GM23248 (cell line): Measurements from ENCODE around the gene USP30. TPM values are rescaled to one million over a fixed set of nuclear protein-coding genes. Genes with fewer than 3 reads are reported as not detected.
A peak's percentile ranks its signal among the peaks of the same experiment; 100 is the strongest.

ENCODE experiments used
- DNase-seq: peaks from one replicate; pipeline ENCODE4 v3.0.0-alpha.2; 2015
- H2AFZ ChIP-seq: fragments of 200-600 bp; sonication (generic); 2 replicates; pipeline ENCODE4 v1.6.1; 2016; ENCODE audit warnings: antibody characterized with exemption
- H3F3A ChIP-seq: fragments of 200-600 bp; sonication (generic); 2 replicates; pipeline ENCODE4 v1.6.1; 2016; ENCODE audit warnings: mild to moderate bottlenecking, antibody characterized with exemption, mixed run types; ENCODE audit not compliant: insufficient read depth
- H3K27ac ChIP-seq: fragments of 200-600 bp; sonication (generic); 2 replicates; pipeline ENCODE4 v1.5.1; 2016; ENCODE audit warnings: mild to moderate bottlenecking
- H3K27me3 ChIP-seq: fragments of 200-600 bp; sonication (generic); replicated peaks from 2 replicates; pipeline ENCODE4 v1.6.1; 2016; ENCODE audit warnings: mild to moderate bottlenecking; ENCODE audit not compliant: insufficient read depth
- H3K36me3 ChIP-seq: fragments of 200-600 bp; sonication (generic); 2 replicates; pipeline ENCODE4 v1.6.1; 2016; ENCODE audit warnings: low read depth, mild to moderate bottlenecking
- H3K4me1 ChIP-seq: fragments of 200-600 bp; sonication (generic); 2 replicates; pipeline ENCODE4 v1.6.1; 2016; ENCODE audit warnings: mild to moderate bottlenecking; ENCODE audit not compliant: insufficient read depth
- H3K4me2 ChIP-seq: fragments of 200-600 bp; sonication (generic); one replicate; pipeline ENCODE4 v1.6.1; 2016; ENCODE audit warnings: mild to moderate bottlenecking; ENCODE audit not compliant: unreplicated experiment
- H3K4me3 ChIP-seq: fragments of 200-600 bp; sonication (generic); 2 replicates; pipeline ENCODE4 v1.5.1; 2016; ENCODE audit warnings: mild to moderate bottlenecking
- H3K79me2 ChIP-seq: fragments of 200-600 bp; sonication (generic); 2 replicates; pipeline ENCODE4 v1.6.1; 2016; ENCODE audit warnings: mild to moderate bottlenecking; ENCODE audit not compliant: insufficient read depth
- H3K9ac ChIP-seq: fragments of 200-600 bp; sonication (generic); 2 replicates; pipeline ENCODE4 v1.6.1; 2016; ENCODE audit warnings: mild to moderate bottlenecking
- H3K9me2 ChIP-seq: fragments of 200-600 bp; sonication (generic); 2 replicates; pipeline ENCODE4 v1.6.1; 2016; ENCODE audit warnings: mixed run types, mild to moderate bottlenecking, moderate library complexity; ENCODE audit not compliant: insufficient read depth
- H3K9me3 ChIP-seq: fragments of 200-600 bp; sonication (generic); one replicate; pipeline ENCODE4 v1.6.1; 2017; ENCODE audit warnings: low read depth
- H4K20me1 ChIP-seq: fragments of 200-600 bp; sonication (generic); 2 replicates; pipeline ENCODE4 v1.6.0; 2016; ENCODE audit not compliant: insufficient read depth
- EZH2 ChIP-seq: fragments of 200-600 bp; sonication (generic); IDR thresholded peaks from 2 replicates; pipeline ENCODE4 v1.6.1; 2018; ENCODE audit warnings: antibody characterized with exemption, mild to moderate bottlenecking; ENCODE audit not compliant: insufficient read depth, poor library complexity, severe bottlenecking
- EZH2phosphoT487 ChIP-seq: fragments of 200-600 bp; sonication (generic); IDR thresholded peaks from 2 replicates; pipeline ENCODE4 v1.6.1; 2018; ENCODE audit warnings: antibody characterized with exemption, moderate library complexity, mild to moderate bottlenecking, low read depth; ENCODE audit not compliant: insufficient read depth
- WGBS, 2 experiments: methylation state at CpG; one replicate each; pipeline ENCODE4 v1.1.6; 2015 to 2017; ENCODE audit warnings: low lambda C conversion rate in 2 of 2, low coverage in 1 of 2; ENCODE audit errors: missing lambda C conversion rate in 2 of 2; 5-methylcytosine and 5-hydroxymethylcytosine counted together
- in situ Hi-C: fragments of 300-500 bp; cut with MboI; formaldehyde crosslinking; loops from 2 replicates; pipeline ENCODE4 v1.15.0; 2020
- polyA plus RNA-seq: library from polyadenylated mRNA; unstranded; fragments of >200 nt; fragmentation: Nextera tagmentation; extraction: Ambion mirVana; gene quantifications from 2 replicates; pipeline ENCODE4 v1.2.1, GENCODE V29; 2016
- total RNA-seq: library from RNA; depleted of rRNA; stranded (reverse); fragments of >200 nt; shearing (Covaris generic); gene quantifications from 2 replicates; pipeline ENCODE4 v1.2.3, GENCODE V29; 2014

The USP30 gene
- total and polyA plus RNA-seq, 2 experiments from 2014 or later = 6.5 to 7.5 TPM

DNA sequence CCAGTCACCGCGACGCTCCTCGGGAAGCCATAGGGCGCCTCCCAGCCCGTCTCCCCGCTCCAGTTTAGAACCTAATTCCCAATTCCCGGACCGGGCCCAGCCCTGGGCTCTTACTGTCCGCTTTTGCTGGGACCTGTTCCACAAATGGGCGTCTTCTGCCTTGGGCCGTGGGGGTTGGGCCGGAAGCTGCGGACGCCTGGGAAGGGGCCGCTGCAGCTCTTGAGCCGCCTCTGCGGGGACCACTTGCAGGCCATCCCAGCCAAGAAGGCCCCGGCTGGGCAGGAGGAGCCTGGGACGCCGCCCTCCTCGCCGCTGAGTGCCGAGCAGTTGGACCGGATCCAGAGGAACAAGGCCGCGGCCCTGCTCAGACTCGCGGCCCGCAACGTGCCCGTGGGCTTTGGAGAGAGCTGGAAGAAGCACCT lies 45.8 kb downstream of the USP30 start:
- Histone ChIP-seq H4K20me1 (no peaks in the 10 kb centered on the region), H2AFZ (peak overlapping the region; percentile 81), H3F3A (peaks cover 24% of the 10 kb centered on the region), H3K9ac (peak overlapping the region; percentile 89), H3K27me3 (no peaks in the 10 kb centered on the region), H3K9me2 (no peaks in the 10 kb centered on the region), H3K27ac (peak overlapping the region; percentile 78), H3K4me2 (peak overlapping the region; percentile 87), H3K9me3 (no peaks in the 10 kb centered on the region), H3K36me3 (peaks cover 1% of the 10 kb centered on the region), H3K4me1 (peaks cover 25% of the 10 kb centered on the region), H3K79me2 (peaks cover 24% of the 10 kb centered on the region), H3K4me3 (peak overlapping the region; percentile 80)
- in situ Hi-C loops = loop anchor here (10.0 kb wide), 1 partner anchor 533 kb away; the partner anchor contains the start of genes ISCU and SART3
- DNase-seq = peak; percentile 84
- 1 to 2% methylated on average over 30 to 32 of the region's 32 CpGs for WGBS, 2 experiments
- TF ChIP-seq EZH2phosphoT487 = no peak
- no peak for TF ChIP-seq EZH2

DNA sequence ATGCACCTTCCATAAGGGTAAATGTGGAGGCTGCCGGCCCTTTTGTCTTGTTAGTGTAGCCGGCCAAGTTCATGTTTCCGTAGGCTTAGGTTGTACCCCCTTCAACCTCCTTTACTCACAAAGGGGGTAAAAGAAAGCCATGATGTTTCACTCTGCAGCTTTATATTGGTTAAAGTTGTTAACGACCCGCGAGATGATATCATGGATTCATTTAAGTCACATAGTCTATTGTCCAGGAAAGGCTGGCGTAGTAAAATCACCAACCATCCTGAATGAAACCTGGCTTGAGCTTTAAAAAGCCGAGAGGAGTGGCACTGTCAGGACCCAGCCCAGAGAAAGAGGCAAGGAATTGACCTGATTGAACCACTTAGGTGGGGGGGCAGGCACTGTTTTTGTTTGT lies 46.3 kb downstream of the USP30 start:
- Histone ChIP-seq H3K4me3 (peak overlapping the region; percentile 80), H3K9me3 (no peaks in the 10 kb centered on the region), H4K20me1 (no peaks in the 10 kb centered on the region), H3K4me2 (peak overlapping the region; percentile 87), H3K36me3 (peaks cover 6% of the 10 kb centered on the region), H3K4me1 (peaks cover 25% of the 10 kb centered on the region), H2AFZ (peak overlapping the region; percentile 81), H3K9ac (peak overlapping the region; percentile 89), H3K27me3 (no peaks in the 10 kb centered on the region), H3K79me2 (peaks cover 24% of the 10 kb centered on the region), H3K27ac (peak overlapping the region; percentile 78), H3K9me2 (no peaks in the 10 kb centered on the region), H3F3A (peaks cover 24% of the 10 kb centered on the region)
- peak; percentile 53 for DNase-seq
- in situ Hi-C loops = loop anchor here (10.0 kb wide), 1 partner anchor 534 kb away; the partner anchor contains the start of genes ISCU and SART3
- WGBS, 2 experiments = 3 to 6% methylated on average over 8 of the region's 8 CpGs
- no peak for TF ChIP-seq EZH2phosphoT487
- no peak for TF ChIP-seq EZH2

DNA sequence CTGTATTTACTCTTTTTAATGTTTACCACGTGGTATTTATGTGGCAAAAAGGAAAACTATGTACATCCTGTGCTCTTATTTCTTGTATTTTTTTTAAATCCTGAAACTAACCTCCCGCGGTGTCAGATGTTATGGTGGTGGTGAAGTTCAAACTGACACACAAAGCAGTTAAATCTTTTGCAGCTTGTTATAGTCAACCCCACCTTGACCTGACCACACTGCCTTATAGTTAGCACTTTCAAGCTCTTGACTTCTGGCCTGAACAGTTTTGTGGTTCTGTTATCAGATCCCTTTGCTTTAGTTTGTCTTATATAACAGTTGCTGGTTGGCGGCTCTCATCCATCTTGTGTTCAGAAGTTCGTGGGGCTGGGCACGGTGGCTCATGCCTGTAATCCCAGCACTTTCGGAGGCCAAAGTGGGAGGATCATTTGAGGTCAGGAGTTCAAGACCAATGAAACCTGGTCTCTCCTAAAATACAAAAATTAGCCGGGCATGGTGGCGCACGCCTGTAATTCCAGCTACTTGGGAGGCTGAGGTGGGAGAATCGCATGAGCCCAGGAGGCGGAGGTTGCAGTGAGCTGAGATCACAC lies 47.1 kb downstream of the USP30 start:
- peak overlapping the region; percentile 89 for H3K9ac ChIP-seq
- DNase-seq = peak; percentile 17

DNA sequence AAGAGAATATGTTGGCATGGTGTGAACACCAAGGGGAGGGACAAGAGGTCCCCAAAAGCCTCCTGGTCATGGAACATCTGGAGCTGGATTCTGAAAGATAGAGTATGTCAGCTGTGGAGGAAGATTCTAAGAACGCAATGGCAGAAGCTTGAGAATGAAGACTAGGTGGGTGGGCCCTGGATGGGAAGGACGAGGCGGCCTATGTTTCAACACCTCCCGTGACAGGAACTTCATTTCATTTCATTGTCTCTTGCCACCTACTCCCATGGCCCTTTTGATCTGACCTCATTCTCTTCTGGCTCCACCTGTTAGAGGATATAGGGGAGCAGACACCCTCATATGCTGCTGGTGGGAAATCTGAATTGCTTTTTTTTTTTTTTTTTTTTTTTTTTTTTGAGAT lies 48.4 kb downstream of the USP30 start:
- Histone ChIP-seq H3K4me1 (peaks cover 25% of the 10 kb centered on the region), H3F3A (peaks cover 24% of the 10 kb centered on the region), H3K9me3 (no peaks in the 10 kb centered on the region), H2AFZ (no peak overlapping the region), H3K27ac (no peak overlapping the region; the same call in 1 of the 2 replicates), H4K20me1 (no peaks in the 10 kb centered on the region), H3K79me2 (peaks cover 24% of the 10 kb centered on the region), H3K27me3 (no peaks in the 10 kb centered on the region), H3K9me2 (no peaks in the 10 kb centered on the region), H3K36me3 (peaks cover 13% of the 10 kb centered on the region), H3K4me2 (no peak overlapping the region), H3K4me3 (no peak overlapping the region), H3K9ac (no peak overlapping the region)
- no peak for TF ChIP-seq EZH2phosphoT487
- no peak for TF ChIP-seq EZH2
- DNase-seq = no peak
- 80 to 91% methylated on average over 4 of the region's 4 CpGs for WGBS, 2 experiments
- in situ Hi-C loops = no loop called here

More for the DNA sequence above, 47.1 kb downstream of the USP30 start:
- Histone ChIP-seq H3K4me3 (peak overlapping the region; percentile 80), H3K27ac (no peak overlapping the region), H3K4me1 (peaks cover 25% of the 10 kb centered on the region), H3K36me3 (peaks cover 12% of the 10 kb centered on the region), H3K27me3 (no peaks in the 10 kb centered on the region), H3K9me3 (no peaks in the 10 kb centered on the region), H3K4me2 (peak overlapping the region; percentile 87), H3K79me2 (peaks cover 24% of the 10 kb centered on the region), H3K9me2 (no peaks in the 10 kb centered on the region), H3F3A (peaks cover 24% of the 10 kb centered on the region), H4K20me1 (no peaks in the 10 kb centered on the region), H2AFZ (peak overlapping the region; percentile 81; the same call in 1 of the 2 replicates)
- TF ChIP-seq EZH2phosphoT487 = no peak
- TF ChIP-seq EZH2 = no peak
- in situ Hi-C loops = loop anchor here (10.0 kb wide), 1 partner anchor 535 kb away; the partner anchor contains the start of genes ISCU and SART3
- 66 to 67% methylated on average over 12 of the region's 12 CpGs for WGBS, 2 experiments
